GM12892 (cell line): ENCODE results near the gene ARHGEF11.

Source experiments
- DNase-seq: peaks from one replicate; pipeline ENCODE4 v3.0.0; 2011; ENCODE audit not compliant: insufficient read length
- FAIRE-seq: peaks from 2 replicates; lab custom pipeline; 2011; peaks lifted over from hg19 to GRCh38; lab: Jason Lieb, UNC
- POLR2A ChIP-seq: IDR thresholded peaks from 2 replicates; pipeline ENCODE4 v1.6.1; 2011; ENCODE audit warnings: low read depth, low read length, control low read depth
- POLR2AphosphoS5 ChIP-seq: IDR thresholded peaks from 2 replicates; pipeline ENCODE4 v1.6.1; 2011; ENCODE audit warnings: low read depth, low read length, control low read depth
- TAF1 ChIP-seq: IDR thresholded peaks from 2 replicates; pipeline ENCODE4 v1.6.1; 2011; ENCODE audit warnings: low read depth, mild to moderate bottlenecking, control low read depth, low read length, borderline replicate concordance

The ARHGEF11 gene

GRCh38 chr1:156945881-156946661 is 99.5 kb downstream of the ARHGEF11 start:
- no peak for FAIRE-seq
- TF ChIP-seq POLR2AphosphoS5 (no peak), TAF1 (no peak), POLR2A (no peak)
- no peak for DNase-seq

- no peak for TF ChIP-seq TAF1
- no peak for TF ChIP-seq POLR2A
- TF ChIP-seq POLR2AphosphoS5, result no peak
- no peak for FAIRE-seq
- DNase-seq, result no peak
Observed at GRCh38 chr1:156944848-156945247, 100.7 kb downstream of the ARHGEF11 start.

GRCh38 chr1:156944268-156944667 is 101.3 kb downstream of the ARHGEF11 start:
- TF ChIP-seq POLR2A, result no peak
- no peak for TF ChIP-seq TAF1
- no peak for TF ChIP-seq POLR2AphosphoS5
- FAIRE-seq, result no peak
- no peak for DNase-seq

DNA sequence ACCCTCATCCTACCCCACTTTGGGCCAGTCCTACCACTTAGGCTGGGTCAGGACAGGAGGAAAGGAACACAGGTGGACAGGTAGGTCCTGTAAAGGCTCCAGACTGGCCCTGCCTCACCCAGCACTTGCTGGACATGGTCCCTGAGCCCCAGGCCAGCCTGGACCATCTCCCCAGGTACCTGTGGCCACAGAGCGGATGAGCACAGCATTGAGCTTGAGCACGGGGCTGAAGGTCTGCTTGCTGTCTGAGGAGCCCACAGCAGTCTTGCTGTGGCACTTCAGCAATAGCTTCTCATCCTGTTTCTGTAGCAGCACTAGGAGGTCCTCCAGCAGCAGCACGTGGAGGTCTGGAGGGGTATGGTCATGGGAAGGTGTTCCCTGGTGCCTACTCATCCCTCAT is 101.8 kb downstream of the ARHGEF11 start:
- no peak for TF ChIP-seq POLR2A
- no peak for TF ChIP-seq TAF1
- TF ChIP-seq POLR2AphosphoS5, result no peak

GRCh38 chr1:156942576-156942975 is 103.0 kb downstream of the ARHGEF11 start:
- TF ChIP-seq POLR2AphosphoS5 (no peak), TAF1 (no peak), POLR2A (no peak)

More for the DNA sequence above, 101.8 kb downstream of the ARHGEF11 start:
- FAIRE-seq (no peak), DNase-seq (no peak)

DNA sequence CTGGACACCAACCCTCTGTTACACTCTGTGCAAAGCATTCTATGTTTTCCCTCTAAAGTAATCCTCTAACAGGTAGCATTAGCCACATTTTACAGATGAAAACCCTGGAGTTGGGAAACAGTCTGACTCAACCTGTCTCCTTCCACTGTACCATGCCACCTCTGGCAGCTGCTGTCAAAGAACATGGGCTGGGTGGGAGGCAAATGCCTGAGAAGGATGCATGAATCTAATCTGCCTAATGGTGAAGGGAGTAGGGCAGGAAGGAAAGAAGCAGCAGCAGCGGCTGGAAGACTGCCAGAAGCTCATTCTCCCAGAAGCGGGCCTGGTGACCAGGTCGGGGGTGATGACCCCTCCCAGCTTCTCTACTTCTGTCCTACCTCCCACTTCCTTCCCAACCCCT is 103.4 kb downstream of the ARHGEF11 start:
- no peak for FAIRE-seq
- DNase-seq, result no peak
- TF ChIP-seq TAF1 (no peak), POLR2A (no peak), POLR2AphosphoS5 (no peak)

More at GRCh38 chr1:156942576-156942975, 103.0 kb downstream of the ARHGEF11 start:
- no peak for DNase-seq
- no peak for FAIRE-seq

DNA sequence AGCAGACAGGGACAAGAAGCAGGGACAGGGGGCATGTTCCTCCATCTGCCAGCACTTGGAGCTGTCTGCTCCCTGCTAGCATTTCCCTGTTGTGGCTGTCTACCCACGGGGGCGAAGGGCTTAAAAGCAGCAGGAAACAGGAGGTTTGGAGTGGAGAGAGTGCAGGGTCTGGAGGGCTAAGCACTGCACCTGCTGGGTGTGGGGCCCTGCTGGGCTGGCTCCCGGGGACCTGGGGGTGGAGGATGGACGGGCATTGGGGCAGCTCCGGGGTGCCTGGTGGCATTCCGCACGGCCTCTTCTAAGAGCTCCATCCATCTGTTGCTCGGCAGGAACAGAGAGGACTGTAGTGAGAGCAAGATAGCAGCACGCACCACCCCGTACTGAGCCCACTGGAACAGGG is 103.9 kb downstream of the ARHGEF11 start:
- FAIRE-seq (no peak), DNase-seq (no peak)

DNA sequence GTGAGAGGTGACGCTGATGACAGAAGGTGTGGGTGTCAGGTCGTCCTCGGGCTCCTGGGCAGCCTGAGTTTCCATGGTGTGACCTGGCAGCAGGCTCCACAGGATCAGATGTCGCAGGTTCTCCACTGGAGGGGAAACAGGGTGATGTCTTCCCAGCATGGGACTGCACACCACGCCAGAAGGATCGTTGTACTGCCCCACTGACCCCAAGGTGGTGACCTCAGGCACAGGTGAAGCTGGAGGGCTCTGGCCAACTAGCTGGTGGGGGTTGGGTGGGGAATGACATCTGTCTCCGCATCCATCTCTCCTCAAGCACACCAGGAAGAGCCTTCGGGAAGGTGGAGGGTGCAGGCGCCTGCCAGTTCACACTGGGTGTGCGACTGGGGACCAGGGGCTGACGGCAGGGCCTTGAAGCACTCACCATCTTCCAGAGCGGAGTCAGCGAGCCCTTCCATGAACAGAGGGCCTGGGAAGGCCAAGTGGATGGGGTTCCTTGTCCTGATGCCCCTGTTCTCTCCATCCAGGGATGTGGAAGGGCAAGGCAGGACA is 105.7 kb downstream of the ARHGEF11 start:
- TF ChIP-seq POLR2AphosphoS5 (no peak), TAF1 (no peak), POLR2A (no peak)
- FAIRE-seq, result no peak
- no peak for DNase-seq

More for the DNA sequence above, 103.9 kb downstream of the ARHGEF11 start:
- TF ChIP-seq TAF1 (no peak), POLR2A (no peak), POLR2AphosphoS5 (no peak)

- FAIRE-seq, result no peak
Observed at GRCh38 chr1:156938813-156939212, 106.7 kb downstream of the ARHGEF11 start.

GRCh38 chr1:156937883-156938282 is 107.7 kb downstream of the ARHGEF11 start:
- no peak for TF ChIP-seq POLR2A
- no peak for TF ChIP-seq POLR2AphosphoS5
- TF ChIP-seq TAF1, result no peak
- no peak for FAIRE-seq
- DNase-seq, result no peak

More at GRCh38 chr1:156938813-156939212, 106.7 kb downstream of the ARHGEF11 start:
- no peak for DNase-seq
- TF ChIP-seq POLR2AphosphoS5, result no peak
- TF ChIP-seq TAF1, result no peak
- no peak for TF ChIP-seq POLR2A

- FAIRE-seq (no peak), DNase-seq (no peak)
- TF ChIP-seq POLR2A (no peak), POLR2AphosphoS5 (no peak), TAF1 (no peak)
Observed at GRCh38 chr1:156936721-156937220, 108.8 kb downstream of the ARHGEF11 start.
